ENCODE results near the gene GAMT. TPM values are rescaled to one million over a fixed set of nuclear protein-coding genes. Genes with fewer than 3 reads are reported as not detected.

The GAMT gene
- total RNA-seq, 2 donors from 2014 or later, result 38.4 to 49.6 TPM

GRCh38 chr19:1412323-1412923 is 11.1 kb upstream of the GAMT start:
- no peak overlapping the region for H3K9ac ChIP-seq (ENCODE audit: extremely low read depth, low read length, poor library complexity, severe bottlenecking)
- H3K4me1 ChIP-seq (ENCODE audit: control insufficient read depth, insufficient read depth, low read length), result peaks cover 13% of the 10 kb centered on the region
- no peak for DNase-seq
- Mint-ChIP-seq H3K36me3 (ENCODE audit: low read depth) (peaks cover 31% of the 10 kb centered on the region), H3K9me3 (no peaks in the 10 kb centered on the region), H3K4me1 (peaks cover 39% of the 10 kb centered on the region), H3K4me3 (no peak overlapping the region), H3K27me3 (ENCODE audit: insufficient read depth) (no peaks in the 10 kb centered on the region), H3K27ac (peak overlapping the region; percentile 30)
- TF ChIP-seq CTCF (conservative IDR thresholded peaks at IDR 0.05), result no peak
- WGBS, 2 experiments (ENCODE audit: insufficient coverage in 1 of 2, insufficient read length in 1 of 2), result 94 to 96% methylated on average over 18 to 21 of the region's 21 CpGs
- no peak overlapping the region for H3K27ac ChIP-seq (ENCODE audit: low read depth, low read length)
- H3K4me3 ChIP-seq (ENCODE audit: low read length), result no peak overlapping the region
- H3K36me3 ChIP-seq (ENCODE audit: control insufficient read depth, insufficient read depth, low read length), result peaks cover 34% of the 10 kb centered on the region
- no peaks in the 10 kb centered on the region for H3K27me3 ChIP-seq (ENCODE audit: control insufficient read depth, insufficient read depth, low read length, poor library complexity, severe bottlenecking)
- no peaks in the 10 kb centered on the region for H3K9me3 ChIP-seq (ENCODE audit: control insufficient read depth, low read length)

DNA sequence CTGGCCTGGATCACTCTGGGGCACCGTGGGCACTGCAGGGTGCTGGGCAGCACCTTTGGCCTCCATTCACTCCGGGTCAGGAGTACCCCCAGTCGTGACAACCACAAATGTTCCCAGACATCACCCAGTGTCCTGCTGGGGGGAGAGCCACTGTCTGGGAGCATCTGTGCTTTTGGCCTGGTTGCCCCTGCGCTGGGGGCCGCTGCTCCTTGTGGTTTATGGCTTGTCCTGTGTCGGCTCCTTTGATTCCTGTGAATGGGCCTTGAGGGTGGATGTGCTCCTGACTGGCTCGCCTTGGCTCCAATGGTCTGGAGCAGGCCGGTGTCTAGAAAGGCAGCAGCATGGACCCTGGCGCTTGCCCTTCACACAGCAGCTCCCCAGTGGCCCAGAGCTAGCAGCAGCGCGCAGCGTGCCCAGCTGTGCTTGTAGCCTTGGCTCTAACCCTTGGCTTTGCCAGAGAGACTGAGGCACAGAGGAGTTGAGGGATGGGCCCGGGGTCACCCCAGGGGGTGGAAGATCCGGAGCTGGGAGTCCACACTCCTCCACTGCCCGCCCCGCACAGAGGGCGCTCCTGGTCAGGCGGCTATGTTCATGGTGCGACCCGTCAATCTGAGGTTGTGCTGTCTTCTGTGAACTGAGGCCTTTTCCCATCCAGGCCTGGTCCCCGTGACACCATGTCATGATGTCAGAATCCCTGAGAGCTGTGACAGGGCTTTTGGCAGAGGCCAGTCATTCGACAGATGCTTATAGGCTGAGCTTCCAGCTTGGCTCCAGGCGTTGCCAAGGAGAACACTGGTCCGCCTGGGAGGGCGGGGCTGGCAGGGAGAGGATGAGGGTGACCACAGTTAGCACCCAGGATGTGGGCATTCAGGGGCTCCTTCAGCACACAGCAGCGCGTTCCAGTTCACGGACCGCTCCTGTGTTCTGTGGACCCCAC is 10.2 kb upstream of the GAMT start:
- TF ChIP-seq CTCF (conservative IDR thresholded peaks at IDR 0.05), result no peak
- H3K4me1 ChIP-seq (ENCODE audit: control insufficient read depth, insufficient read depth, low read length), result peaks cover 13% of the 10 kb centered on the region
- Mint-ChIP-seq H3K27ac (peak overlapping the region; percentile 30), H3K9me3 (no peaks in the 10 kb centered on the region), H3K36me3 (ENCODE audit: low read depth) (peaks cover 27% of the 10 kb centered on the region), H3K27me3 (ENCODE audit: insufficient read depth) (no peaks in the 10 kb centered on the region), H3K4me3 (no peak overlapping the region), H3K4me1 (peaks cover 39% of the 10 kb centered on the region)
- 91 to 94% methylated on average over 23 to 29 of the region's 29 CpGs for WGBS, 2 experiments (ENCODE audit: insufficient coverage in 1 of 2, insufficient read length in 1 of 2)
- H3K27ac ChIP-seq (ENCODE audit: low read depth, low read length), result peak overlapping the region; percentile 22
- no peaks in the 10 kb centered on the region for H3K27me3 ChIP-seq (ENCODE audit: control insufficient read depth, insufficient read depth, low read length, poor library complexity, severe bottlenecking)
- no peak overlapping the region for H3K9ac ChIP-seq (ENCODE audit: extremely low read depth, low read length, poor library complexity, severe bottlenecking)
- H3K36me3 ChIP-seq (ENCODE audit: control insufficient read depth, insufficient read depth, low read length), result peaks cover 26% of the 10 kb centered on the region
- DNase-seq, result no peak
- H3K9me3 ChIP-seq (ENCODE audit: control insufficient read depth, low read length), result no peaks in the 10 kb centered on the region
- H3K4me3 ChIP-seq (ENCODE audit: low read length), result no peak overlapping the region

DNA sequence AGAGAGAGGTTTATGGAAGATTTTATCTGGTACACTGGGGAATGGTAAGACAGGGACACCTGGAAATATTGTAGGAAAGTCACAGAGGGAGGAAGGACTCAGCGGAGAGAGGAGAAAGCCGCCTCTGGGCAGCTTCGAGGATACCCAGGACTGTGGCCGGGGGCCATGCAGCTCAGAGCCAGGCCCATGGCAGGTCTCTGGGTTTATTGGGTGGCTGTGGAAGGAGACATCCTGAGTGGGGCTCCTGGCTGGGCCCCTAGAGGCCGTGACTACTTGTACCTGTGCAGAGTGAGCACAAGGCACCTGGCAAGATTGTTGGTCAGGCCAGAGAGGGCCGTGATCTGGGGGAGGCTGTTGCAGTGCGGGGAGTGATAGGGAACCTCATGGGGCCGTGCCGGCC is 9.4 kb upstream of the GAMT start:
- Histone ChIP-seq H3K9ac (ENCODE audit: extremely low read depth, low read length, poor library complexity, severe bottlenecking) (no peak overlapping the region), H3K27ac (ENCODE audit: low read depth, low read length) (no peak overlapping the region), H3K4me3 (ENCODE audit: low read length) (no peak overlapping the region), H3K4me1 (ENCODE audit: control insufficient read depth, insufficient read depth, low read length) (peaks cover 7% of the 10 kb centered on the region), H3K27me3 (ENCODE audit: control insufficient read depth, insufficient read depth, low read length, poor library complexity, severe bottlenecking) (no peaks in the 10 kb centered on the region), H3K9me3 (ENCODE audit: control insufficient read depth, low read length) (no peaks in the 10 kb centered on the region), H3K36me3 (ENCODE audit: control insufficient read depth, insufficient read depth, low read length) (peaks cover 19% of the 10 kb centered on the region)
- TF ChIP-seq CTCF (conservative IDR thresholded peaks at IDR 0.05), result no peak
- Mint-ChIP-seq H3K9me3 (no peaks in the 10 kb centered on the region), H3K27me3 (ENCODE audit: insufficient read depth) (no peaks in the 10 kb centered on the region), H3K4me3 (peak overlapping the region; percentile 89), H3K36me3 (ENCODE audit: low read depth) (peaks cover 25% of the 10 kb centered on the region), H3K27ac (peak overlapping the region; percentile 74), H3K4me1 (peaks cover 32% of the 10 kb centered on the region)
- 93 to 95% methylated on average over 8 to 9 of the region's 9 CpGs for WGBS, 2 experiments (ENCODE audit: insufficient coverage in 1 of 2, insufficient read length in 1 of 2)
- DNase-seq, result no peak

Measured in endodermal cell (in vitro differentiated cells).